Stimulated activated effector memory CD8-positive, alpha-beta T cell treated with anti-CD3 and anti-CD28 coated beads, Interleukin-12 subunit alpha, Interleukin-12 subunit beta, amount 100 ng/mL, for 72 hours (primary cell): Measurements from ENCODE around the gene RABIF.
A peak's percentile ranks its signal among the peaks of the same experiment; 100 is the strongest.

Experiments used
- ATAC-seq: fragments of 150-1000 bp; cut with Tn5 transposase; 2 replicates; pipeline ENCODE4 v1.10.0; 2021
- DNase-seq, 2 donors: peaks; one replicate each; pipeline ENCODE4 v3.0.0; 2021 to 2022; ENCODE audit warnings: low spot score in 2 of 2
- H3K27ac Mint-ChIP-seq: one replicate; pipeline ENCODE4 v1.8.0; 2022; ENCODE audit warnings: mild to moderate bottlenecking, mixed read lengths
- H3K36me3 Mint-ChIP-seq: one replicate; pipeline ENCODE4 v1.8.0; 2022; ENCODE audit warnings: mild to moderate bottlenecking, mixed read lengths
- H3K4me1 Mint-ChIP-seq: one replicate; pipeline ENCODE4 v1.8.0; 2022; ENCODE audit warnings: mixed read lengths
- H3K4me3 Mint-ChIP-seq: one replicate; pipeline ENCODE4 v1.8.0; 2022; ENCODE audit warnings: mild to moderate bottlenecking, mixed read lengths
- H3K9me3 Mint-ChIP-seq: one replicate; pipeline ENCODE4 v1.8.0; 2022; ENCODE audit warnings: mixed read lengths

RABIF gene

DNA sequence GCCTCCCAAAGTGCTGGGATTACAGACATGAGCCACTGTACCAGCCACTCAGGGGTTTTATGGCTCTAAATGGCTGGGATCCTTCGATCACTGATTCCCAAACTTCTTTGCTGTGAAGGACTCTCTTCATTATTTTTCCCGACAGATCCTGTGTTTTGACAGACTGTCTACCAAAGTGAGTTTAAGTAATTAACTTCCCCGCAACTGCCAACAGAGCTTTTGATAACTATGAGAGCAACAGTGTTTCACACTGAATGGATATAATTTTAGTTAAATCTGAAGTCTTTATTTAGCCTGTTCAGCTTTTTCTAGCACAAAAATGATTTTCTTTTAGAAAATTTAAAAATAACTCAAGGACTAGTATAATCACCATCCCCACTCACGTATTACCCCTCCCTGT, 12.6 kb upstream of the RABIF start:
- Mint-ChIP-seq H3K4me1 (no peaks in the 10 kb centered on the region), H3K27ac (no peak overlapping the region), H3K4me3 (no peak overlapping the region), H3K36me3 (peaks cover 95% of the 10 kb centered on the region), H3K9me3 (no peaks in the 10 kb centered on the region)
- ATAC-seq: no peak
- DNase-seq: no peak

GRCh38 chr1:202892501-202892900, 3.6 kb upstream of the RABIF start:
- Mint-ChIP-seq H3K27ac (no peak overlapping the region), H3K9me3 (no peaks in the 10 kb centered on the region), H3K4me3 (no peak overlapping the region), H3K4me1 (peaks cover 6% of the 10 kb centered on the region), H3K36me3 (peaks cover 85% of the 10 kb centered on the region)
- DNase-seq: no peak
- no peak for ATAC-seq

GRCh38 chr1:202890392-202890791, 1.4 kb upstream of the RABIF start:
- Mint-ChIP-seq H3K36me3 (peaks cover 64% of the 10 kb centered on the region), H3K4me3 (no peak overlapping the region), H3K9me3 (no peaks in the 10 kb centered on the region), H3K4me1 (peaks cover 6% of the 10 kb centered on the region), H3K27ac (no peak overlapping the region)
- ATAC-seq: no peak
- no peak for DNase-seq

- no peak for DNase-seq
- Mint-ChIP-seq H3K4me3 (peak overlapping the region; percentile 78), H3K4me1 (peaks cover 6% of the 10 kb centered on the region), H3K9me3 (no peaks in the 10 kb centered on the region), H3K27ac (peak overlapping the region; percentile 82), H3K36me3 (peaks cover 42% of the 10 kb centered on the region)
- ATAC-seq: no peak
Observed at GRCh38 chr1:202888221-202888530, 773 bp downstream of the RABIF start.

DNA sequence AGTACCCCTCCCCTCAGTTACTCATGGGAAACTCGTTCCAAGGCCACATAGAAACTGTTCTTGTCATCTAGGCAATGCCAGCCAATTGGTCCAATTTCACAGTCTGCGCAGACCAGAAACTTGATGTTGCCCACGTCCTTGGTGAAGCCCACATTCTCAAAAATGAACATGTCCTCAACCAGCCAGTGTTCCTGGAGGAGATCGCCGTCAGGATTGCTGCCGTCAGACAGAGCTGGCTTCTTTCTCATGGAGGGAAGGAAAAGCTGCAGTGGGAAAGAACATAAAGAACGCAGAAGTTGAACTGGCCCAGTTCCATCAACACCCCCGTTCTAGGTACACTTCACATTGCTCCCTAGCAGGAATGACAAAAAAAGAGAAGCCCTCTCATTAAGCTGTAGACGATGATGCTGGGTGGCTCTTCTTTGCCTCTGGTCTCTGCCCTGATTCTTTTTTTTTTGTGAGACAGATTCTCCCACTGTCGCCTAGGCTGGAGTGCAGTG, 7.9 kb downstream of the RABIF start:
- ATAC-seq: no peak
- DNase-seq: no peak
- Mint-ChIP-seq H3K36me3 (peaks cover 20% of the 10 kb centered on the region), H3K9me3 (no peaks in the 10 kb centered on the region), H3K27ac (no peak overlapping the region), H3K4me1 (no peaks in the 10 kb centered on the region), H3K4me3 (no peak overlapping the region)

DNA sequence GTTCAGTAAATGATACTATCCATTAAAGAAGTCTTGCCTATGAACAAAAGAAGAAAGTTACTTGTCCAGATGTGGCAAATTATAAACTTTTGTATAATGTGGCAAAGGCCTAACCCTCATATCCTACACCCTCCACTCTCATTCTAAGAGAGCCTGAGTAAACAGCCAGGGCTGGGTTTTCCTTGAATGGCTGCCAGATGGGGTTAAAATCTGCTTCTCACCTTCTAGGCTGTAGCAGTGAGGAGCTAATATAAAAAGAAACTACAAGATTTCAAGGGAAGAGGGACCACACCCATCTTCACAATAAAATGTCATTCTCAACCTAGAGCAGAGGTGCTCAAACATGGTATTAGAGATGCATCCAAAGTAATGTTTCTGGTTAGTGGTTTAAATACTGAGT, 8.9 kb downstream of the RABIF start:
- H3K4me1 Mint-ChIP-seq: no peaks in the 10 kb centered on the region
- ATAC-seq (no peak), DNase-seq (no peak)
- no peak overlapping the region for H3K27ac Mint-ChIP-seq
- no peak overlapping the region for H3K4me3 Mint-ChIP-seq
- peaks cover 20% of the 10 kb centered on the region for H3K36me3 Mint-ChIP-seq
- H3K9me3 Mint-ChIP-seq: no peaks in the 10 kb centered on the region

GRCh38 chr1:202879128-202879527, 9.8 kb downstream of the RABIF start:
- Mint-ChIP-seq H3K27ac (no peak overlapping the region), H3K36me3 (peaks cover 20% of the 10 kb centered on the region), H3K9me3 (no peaks in the 10 kb centered on the region), H3K4me1 (no peaks in the 10 kb centered on the region), H3K4me3 (no peak overlapping the region)
- DNase-seq (no peak), ATAC-seq (no peak)

DNA sequence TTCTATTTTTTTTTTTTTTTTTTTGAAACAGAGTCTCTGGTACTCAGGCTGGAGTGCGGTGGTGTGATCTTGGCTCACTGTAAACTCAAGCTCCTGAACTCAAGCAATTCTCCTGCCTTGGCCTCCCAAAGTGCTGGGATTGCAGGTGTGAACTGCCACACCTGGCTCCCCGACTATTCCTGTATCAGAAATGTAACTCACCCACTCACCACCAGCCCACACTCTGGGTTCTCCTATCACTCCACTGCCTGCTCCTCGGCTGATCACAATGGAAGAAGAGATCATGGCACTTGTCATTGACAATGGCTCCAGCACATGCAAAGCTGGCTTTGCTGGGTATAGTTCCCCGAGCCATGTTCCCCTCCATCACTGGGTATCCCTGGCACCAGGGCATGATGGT, 15.9 kb downstream of the RABIF start:
- DNase-seq (no peak), ATAC-seq (no peak)
- Mint-ChIP-seq H3K4me1 (no peaks in the 10 kb centered on the region), H3K36me3 (no peaks in the 10 kb centered on the region), H3K27ac (no peak overlapping the region), H3K4me3 (no peak overlapping the region), H3K9me3 (no peaks in the 10 kb centered on the region)

DNA sequence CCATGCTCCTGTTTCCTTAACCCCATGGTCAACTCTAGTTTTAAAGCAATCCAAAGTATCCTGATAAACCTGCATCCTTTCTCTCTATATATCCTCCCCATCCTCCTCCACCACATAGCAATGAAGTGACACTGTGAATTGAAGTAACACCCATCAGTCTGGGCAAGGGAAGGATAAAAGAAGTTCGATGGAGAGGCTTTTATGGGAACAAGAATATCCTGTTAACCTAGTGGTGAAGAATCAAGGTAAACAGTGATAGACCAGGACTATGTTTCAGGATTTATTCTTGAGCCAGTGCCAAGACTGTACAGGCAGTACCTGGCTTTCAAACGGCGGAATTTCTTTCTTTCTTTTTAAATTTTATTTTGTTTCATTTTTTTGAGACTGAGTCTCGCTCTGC, 17.6 kb downstream of the RABIF start:
- no peaks in the 10 kb centered on the region for H3K36me3 Mint-ChIP-seq
- H3K9me3 Mint-ChIP-seq: no peaks in the 10 kb centered on the region
- no peak overlapping the region for H3K4me3 Mint-ChIP-seq
- no peak overlapping the region for H3K27ac Mint-ChIP-seq
- H3K4me1 Mint-ChIP-seq: no peaks in the 10 kb centered on the region
- ATAC-seq: no peak
- no peak for DNase-seq

GRCh38 chr1:202862679-202863560, 26.0 kb downstream of the RABIF start:
- ATAC-seq (no peak), DNase-seq (no peak)
- Mint-ChIP-seq H3K4me3 (peak overlapping the region; percentile 85), H3K9me3 (no peaks in the 10 kb centered on the region), H3K36me3 (no peaks in the 10 kb centered on the region), H3K4me1 (peaks cover 12% of the 10 kb centered on the region), H3K27ac (no peak overlapping the region)

GRCh38 chr1:202861420-202862132, 27.4 kb downstream of the RABIF start:
- DNase-seq (peak; percentile 44 to 79), ATAC-seq (peak; percentile 86)
- Mint-ChIP-seq H3K36me3 (no peaks in the 10 kb centered on the region), H3K27ac (no peak overlapping the region), H3K4me3 (peak overlapping the region; percentile 85), H3K9me3 (no peaks in the 10 kb centered on the region), H3K4me1 (peaks cover 12% of the 10 kb centered on the region)

- ATAC-seq: peak; percentile 71
- H3K36me3 Mint-ChIP-seq: no peaks in the 10 kb centered on the region
- no peak overlapping the region for H3K27ac Mint-ChIP-seq
- peaks cover 12% of the 10 kb centered on the region for H3K4me1 Mint-ChIP-seq
- DNase-seq: peak; percentile 12 to 61
- peak overlapping the region; percentile 85 for H3K4me3 Mint-ChIP-seq
- no peaks in the 10 kb centered on the region for H3K9me3 Mint-ChIP-seq
Observed at GRCh38 chr1:202860744-202861419, 28.1 kb downstream of the RABIF start.

GRCh38 chr1:202858789-202859414, 30.0 kb downstream of the RABIF start:
- H3K4me3 Mint-ChIP-seq: no peak overlapping the region
- H3K27ac Mint-ChIP-seq: no peak overlapping the region
- H3K9me3 Mint-ChIP-seq: no peaks in the 10 kb centered on the region
- no peaks in the 10 kb centered on the region for H3K36me3 Mint-ChIP-seq
- no peak for DNase-seq
- no peak for ATAC-seq
- H3K4me1 Mint-ChIP-seq: peaks cover 12% of the 10 kb centered on the region

DNA sequence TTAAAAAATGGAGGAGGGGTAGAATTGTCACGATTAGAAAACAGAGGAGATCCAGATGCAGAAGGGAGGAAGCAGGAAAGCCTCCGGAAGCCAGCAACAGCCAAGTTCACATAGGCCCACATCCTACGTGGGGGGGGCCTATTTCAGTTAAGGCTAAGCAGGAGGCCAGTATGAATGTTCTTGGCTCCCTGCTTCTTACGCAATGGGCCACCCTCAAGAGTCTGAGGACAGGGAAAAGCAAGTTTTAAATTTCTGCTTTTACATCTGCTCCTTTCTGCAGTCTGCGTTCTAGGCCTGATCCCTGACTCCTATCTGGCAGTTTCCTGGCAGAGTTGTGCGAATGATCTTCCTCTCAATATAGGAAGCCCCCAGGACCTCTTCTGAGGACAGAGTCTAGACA, 30.6 kb downstream of the RABIF start:
- H3K4me3 Mint-ChIP-seq: no peak overlapping the region
- ATAC-seq (no peak), DNase-seq (no peak)
- H3K27ac Mint-ChIP-seq: no peak overlapping the region
- H3K36me3 Mint-ChIP-seq: no peaks in the 10 kb centered on the region
- peaks cover 12% of the 10 kb centered on the region for H3K4me1 Mint-ChIP-seq
- no peaks in the 10 kb centered on the region for H3K9me3 Mint-ChIP-seq

DNA sequence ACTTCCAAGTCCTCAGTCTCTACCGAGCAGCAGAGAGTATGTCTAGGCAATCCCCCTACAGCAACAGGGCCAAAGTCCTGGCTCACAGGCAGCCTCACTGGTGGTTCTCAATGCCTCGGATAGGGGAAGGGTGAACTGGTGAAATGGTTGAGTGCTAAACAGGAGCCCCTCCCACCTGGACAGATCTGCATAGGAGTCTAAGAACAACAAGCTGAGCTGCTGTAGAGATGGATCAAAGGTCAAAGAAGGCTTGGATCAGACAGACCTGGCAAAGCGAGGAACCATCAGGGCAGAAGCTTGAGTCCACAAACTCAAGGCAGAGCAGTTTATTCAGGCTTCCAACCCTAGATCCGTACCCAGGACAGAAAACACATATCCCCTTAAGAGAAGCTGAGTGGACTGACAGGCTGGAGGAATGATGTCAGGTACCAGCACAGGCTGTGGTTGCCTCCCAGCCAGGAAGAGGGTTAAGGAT, 31.8 kb downstream of the RABIF start:
- ATAC-seq: no peak
- Mint-ChIP-seq H3K9me3 (no peaks in the 10 kb centered on the region), H3K4me1 (peaks cover 12% of the 10 kb centered on the region), H3K36me3 (no peaks in the 10 kb centered on the region), H3K27ac (no peak overlapping the region), H3K4me3 (no peak overlapping the region)
- no peak for DNase-seq
